Natural killer cell (primary cell): Measurements from ENCODE around the gene TBL3. TPM values are rescaled to one million over a fixed set of nuclear protein-coding genes. Genes with fewer than 3 reads are reported as not detected.

Experiments
- ATAC-seq, 3 donors: fragments of 150-1000 bp in 2 of 3; fragments of 200-7000 bp in 1 of 3; cut with Tn5 transposase; 1 replicate in 1 of 3; 2 replicates in 2 of 3; pipeline ENCODE4 v1.10.0; 2021; ENCODE audit warnings: mild to moderate bottlenecking in 2 of 3, moderate library complexity in 2 of 3
- DNase-seq, 2 donors: peaks; one replicate each; pipeline versions ENCODE4 v3.0.0 to v3.0.0-alpha.2; 2013 to 2021; ENCODE audit warnings: mixed read lengths in 1 of 2
- H3K27ac ChIP-seq: one replicate; pipeline ENCODE4 v1.5.1; 2013; ENCODE audit warnings: mild to moderate bottlenecking, low read length
- H3K27me3 ChIP-seq: one replicate; pipeline ENCODE4 v1.6.1; 2013; ENCODE audit warnings: low read length; ENCODE audit not compliant: control insufficient read depth, insufficient read depth
- H3K36me3 ChIP-seq: one replicate; pipeline ENCODE4 v1.6.1; 2013; ENCODE audit warnings: low read length; ENCODE audit not compliant: control insufficient read depth, insufficient read depth
- H3K4me1 ChIP-seq: one replicate; pipeline ENCODE4 v1.6.1; 2013; ENCODE audit warnings: low read length; ENCODE audit not compliant: control insufficient read depth, insufficient read depth
- H3K4me3 ChIP-seq: one replicate; pipeline ENCODE4 v1.5.1; 2013; ENCODE audit warnings: low read length
- H3K9me3 ChIP-seq: one replicate; pipeline ENCODE4 v1.6.1; 2013; ENCODE audit warnings: low read length; ENCODE audit not compliant: control insufficient read depth, insufficient read depth
- H3K27ac Mint-ChIP-seq, 2 donors: one replicate each; pipeline ENCODE4 v1.8.0; 2022; ENCODE audit warnings: mild to moderate bottlenecking in 2 of 2, mixed read lengths in 2 of 2, moderate library complexity in 1 of 2
- H3K27me3 Mint-ChIP-seq, 2 donors: one replicate each; pipeline ENCODE4 v1.8.0; 2022; ENCODE audit warnings: low read depth in 2 of 2, mixed read lengths in 2 of 2
- H3K36me3 Mint-ChIP-seq: one replicate; pipeline ENCODE4 v1.8.0; 2022; ENCODE audit warnings: mixed read lengths
- H3K4me1 Mint-ChIP-seq, 2 donors: one replicate each; pipeline ENCODE4 v1.8.0; 2022; ENCODE audit warnings: mixed read lengths in 2 of 2
- H3K4me3 Mint-ChIP-seq: one replicate; pipeline ENCODE4 v1.8.0; 2022; ENCODE audit warnings: mild to moderate bottlenecking, moderate library complexity, mixed read lengths
- H3K9me3 Mint-ChIP-seq, 2 donors: one replicate each; pipeline ENCODE4 v1.8.0; 2022; ENCODE audit warnings: mixed read lengths in 2 of 2
- CTCF ChIP-seq: fragments of 200-600 bp; IDR thresholded peaks from one replicate; pipeline ENCODE4 v1.8.0; 2022; ENCODE audit warnings: antibody characterized with exemption
- WGBS: methylation state at CpG from one replicate; pipeline ENCODE4 v1.1.7; 2013; ENCODE audit warnings: missing lambda C conversion rate; ENCODE audit not compliant: insufficient coverage; 5-methylcytosine and 5-hydroxymethylcytosine counted together
- intact Hi-C: fragments of 100-400 bp; cut with micrococcal nuclease; formaldehyde crosslinking; loops from one replicate; pipeline ENCODE4 v1.14.2; 2022
- total RNA-seq, 4 donors: library from RNA; stranded (reverse); fragments of 120-200 nt in 1 of 4; gene quantifications; one replicate each; pipeline versions ENCODE4 v1.2.3 to v1.2.4, GENCODE V29; 2013 to 2022

TBL3 gene
- total RNA-seq, 3 donors from 2014 or later (not counting 1 experiment from before 2014, with no cell fraction given) = 25.1 to 28.9 (median 28.1) TPM

- Mint-ChIP-seq H3K4me3 (peak within 1 kb of the TSS; percentile 94), H3K9me3 (no peaks in the 10 kb centered on the region), H3K36me3 (no peaks in the 10 kb centered on the region), H3K4me1 (peaks cover 37 to 41% of the 10 kb centered on the region in 2 donors), H3K27ac (peak within 1 kb of the TSS; percentile 95), H3K27me3 (no peaks in the 10 kb centered on the region)
- TF ChIP-seq CTCF = no peak
- no peaks in the 10 kb centered on the region for H3K9me3 ChIP-seq
- peak within 1 kb of the TSS; percentile 99 for H3K27ac ChIP-seq
- peak within 1 kb of the TSS; percentile 88 for H3K4me3 ChIP-seq
- WGBS = under 1% methylated on average over 94 of the region's 97 CpGs
- peaks cover 50% of the 10 kb centered on the region for H3K4me1 ChIP-seq
- DNase-seq = peak; percentile 99
- ATAC-seq = peak; percentile 93 to 99 (median 94)
- intact Hi-C loops = loop anchor here (1.0 kb wide), 1 partner anchor 8 kb away; the partner anchor contains the start of gene TBL3
- H3K27me3 ChIP-seq = no peaks in the 10 kb centered on the region
- peaks cover 20% of the 10 kb centered on the region for H3K36me3 ChIP-seq
Measured at GRCh38 chr16:1964506-1965395, 7.1 kb upstream of the TBL3 start, which contains the start of gene RPS2. RPS2 (minus strand) TSS chr16:1964826; CDS start chr16:1964625, 201 bp downstream.

- Mint-ChIP-seq H3K36me3 (no peaks in the 10 kb centered on the region), H3K27ac (peak overlapping the region; percentile 95), H3K9me3 (no peaks in the 10 kb centered on the region), H3K27me3 (no peaks in the 10 kb centered on the region), H3K4me3 (peak overlapping the region; percentile 94), H3K4me1 (peaks cover 30 to 35% of the 10 kb centered on the region in 2 donors)
- no peaks in the 10 kb centered on the region for H3K27me3 ChIP-seq
- H3K36me3 ChIP-seq = peaks cover 20% of the 10 kb centered on the region
- peak overlapping the region; percentile 88 for H3K4me3 ChIP-seq
- H3K9me3 ChIP-seq = no peaks in the 10 kb centered on the region
- 26% methylated on average over 24 of the region's 24 CpGs for WGBS
- intact Hi-C loops = no loop called here
- ATAC-seq (no peak), DNase-seq (no peak)
- no peak for TF ChIP-seq CTCF
- peaks cover 43% of the 10 kb centered on the region for H3K4me1 ChIP-seq
- H3K27ac ChIP-seq = peak overlapping the region; percentile 99
Measured at GRCh38 chr16:1965396-1966001, 6.4 kb upstream of the TBL3 start.

- 94% methylated on average over 6 of the region's 6 CpGs for WGBS
- Mint-ChIP-seq H3K36me3 (no peaks in the 10 kb centered on the region), H3K27ac (peak within 1 kb of the TSS; percentile 95), H3K27me3 (no peaks in the 10 kb centered on the region), H3K4me3 (peak within 1 kb of the TSS; percentile 94), H3K9me3 (no peaks in the 10 kb centered on the region), H3K4me1 (peaks cover 30 to 32% of the 10 kb centered on the region in 2 donors)
- intact Hi-C loops = no loop called here
- H3K36me3 ChIP-seq = peaks cover 20% of the 10 kb centered on the region
- H3K4me1 ChIP-seq = peaks cover 44% of the 10 kb centered on the region
- ATAC-seq = no peak
- peak within 1 kb of the TSS; percentile 88 for H3K4me3 ChIP-seq
- no peaks in the 10 kb centered on the region for H3K9me3 ChIP-seq
- no peaks in the 10 kb centered on the region for H3K27me3 ChIP-seq
- no peak for TF ChIP-seq CTCF
- no peak for DNase-seq
- peak within 1 kb of the TSS; percentile 99 for H3K27ac ChIP-seq
Measured at GRCh38 chr16:1966460-1966859, 5.4 kb upstream of the TBL3 start, which contains the start of gene RNF151. RNF151 (plus strand) TSS chr16:1966856; CDS start chr16:1966882, 26 bp downstream.
